Activated T-cell treated with anti-CD3 and anti-CD28 coated beads for 48 hours (primary cell): ENCODE measurements around the gene ERAS.
"Not testable (repeated sequence)": the region's sequence is repeated elsewhere in the genome, so short reads cannot be mapped to it uniquely, and the experiment has no call there.

Source experiments
- DNase-seq: peaks from one replicate; pipeline ENCODE4 v3.0.0-alpha.2; 2020; ENCODE audit warnings: low read depth

The ERAS gene

DNA sequence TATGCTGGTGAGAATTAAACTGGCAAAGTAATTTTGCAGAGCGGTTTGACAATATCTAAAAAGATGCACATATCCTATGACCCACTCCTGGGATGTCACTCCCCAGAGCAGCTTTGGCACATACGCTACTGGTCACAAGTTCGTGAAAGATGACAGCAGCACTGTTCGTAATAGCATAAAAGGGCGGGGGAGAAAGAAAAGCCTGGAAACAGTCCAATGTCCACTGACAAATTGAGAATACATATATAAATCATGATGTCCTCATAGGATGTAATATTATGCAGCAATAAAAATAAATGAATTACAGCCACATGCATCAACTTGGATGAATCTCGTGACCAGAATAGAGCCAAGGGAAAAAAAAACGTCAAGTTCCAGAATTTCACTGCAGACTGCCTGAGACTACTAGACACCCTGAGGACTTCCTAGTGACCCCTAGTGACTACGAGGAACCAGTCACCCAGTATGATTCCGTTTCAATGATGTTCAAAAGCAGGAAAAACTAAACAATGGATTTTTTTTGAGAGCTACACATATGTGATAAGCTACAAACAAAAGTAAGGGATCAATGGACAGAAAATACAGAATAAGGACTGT is 7.3 kb downstream of the ERAS start:
- DNase-seq: no peak

DNA sequence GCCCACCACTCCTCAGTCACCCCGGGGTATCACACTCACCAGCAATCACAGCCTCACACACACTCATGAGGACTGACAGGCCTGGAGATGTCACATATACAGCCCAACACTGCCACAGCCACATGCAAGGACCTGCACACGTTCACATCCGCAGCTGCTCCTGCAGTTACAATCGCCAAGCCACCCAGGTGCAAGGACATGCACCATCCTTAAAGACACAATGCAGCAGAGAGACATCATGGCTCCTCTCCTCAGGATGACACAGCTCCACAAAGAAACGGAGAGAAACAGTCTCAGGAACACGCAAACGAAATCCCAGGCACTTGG is 8.0 kb downstream of the ERAS start:
- DNase-seq: no peak

DNA sequence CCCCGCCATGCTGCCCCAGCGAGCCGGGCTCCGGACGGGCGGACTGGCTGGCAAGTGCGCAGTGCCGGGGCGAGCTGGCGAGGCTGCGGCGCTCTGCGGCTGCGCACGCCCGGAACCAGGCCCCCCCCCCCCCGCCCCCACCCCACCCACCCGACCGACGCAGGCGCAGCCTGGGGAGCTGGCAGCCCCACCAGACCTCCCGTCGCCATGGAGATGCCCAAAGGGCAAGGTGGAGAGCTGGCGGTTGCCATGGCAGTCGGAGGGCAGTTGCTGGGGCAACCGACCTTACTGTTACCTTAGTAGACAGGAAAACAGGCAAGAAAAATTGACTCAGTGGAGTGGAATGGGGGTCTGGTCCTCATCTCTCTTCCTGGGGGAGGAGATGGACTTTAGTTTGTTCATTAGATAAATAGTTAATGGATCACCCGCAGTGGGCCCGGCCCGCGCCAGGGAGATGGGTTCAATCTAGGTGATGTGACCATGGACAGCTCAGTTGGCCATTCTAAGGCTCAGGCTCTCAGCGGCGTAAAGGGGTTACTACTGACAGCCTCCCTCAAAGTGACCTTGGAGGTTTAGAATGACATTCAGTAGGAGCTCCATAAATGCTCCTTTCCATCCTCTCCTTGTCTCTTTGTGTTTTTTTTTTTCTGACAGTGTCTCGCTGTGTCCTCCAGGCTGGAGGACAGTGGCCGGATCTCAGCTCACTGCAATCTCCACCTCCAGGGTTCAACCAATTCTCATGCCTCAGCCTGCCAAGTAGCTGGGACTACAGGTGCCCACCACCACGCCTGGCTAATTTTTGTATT is 9.4 kb downstream of the ERAS start, which contains the start of gene PCSK1N:
Gene PCSK1N, minus strand, starts transcription at position 87 of the 806 bp plus-strand sequence. Its CDS starts 78 bp downstream, at position 9.
- no peak for DNase-seq

DNA sequence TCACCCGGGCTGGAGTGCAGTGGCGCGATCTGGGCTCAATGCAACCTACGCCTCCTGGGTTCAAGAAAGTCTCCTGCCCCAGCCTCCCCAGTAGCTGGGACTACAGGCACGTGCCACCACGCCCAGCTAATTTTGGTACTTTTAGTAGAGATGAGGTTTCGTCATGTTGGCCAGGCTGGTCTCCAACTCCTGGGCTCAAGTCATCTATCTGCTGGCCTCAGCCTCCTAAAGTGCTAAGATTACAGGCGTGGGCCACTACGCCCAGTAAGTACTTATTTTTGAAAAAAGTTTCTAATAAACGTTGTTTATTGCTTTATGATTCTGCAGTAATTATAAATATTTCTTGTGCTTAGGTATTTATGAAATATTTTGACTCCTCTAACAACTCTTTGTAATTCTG is 13.4 kb downstream of the ERAS start:
- DNase-seq: no peak

DNA sequence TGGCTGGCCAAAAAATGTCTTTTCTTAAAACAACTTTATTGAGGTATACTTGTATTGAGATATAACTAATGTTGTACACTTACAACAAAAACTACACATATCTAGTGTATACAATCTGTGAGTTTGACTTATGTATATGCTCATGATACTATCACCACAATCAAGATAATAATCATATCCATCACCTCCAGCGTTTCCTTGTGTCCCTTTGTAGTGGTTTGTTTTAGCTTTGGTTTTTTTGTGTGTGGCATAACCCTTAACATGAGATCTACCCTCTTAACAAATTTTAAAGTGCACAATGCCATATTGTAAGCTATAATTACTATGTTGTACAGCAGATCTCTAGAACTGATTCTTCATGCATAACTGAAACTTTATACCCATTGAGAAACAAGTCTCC is 22.5 kb downstream of the ERAS start:
- DNase-seq: no peak

DNA sequence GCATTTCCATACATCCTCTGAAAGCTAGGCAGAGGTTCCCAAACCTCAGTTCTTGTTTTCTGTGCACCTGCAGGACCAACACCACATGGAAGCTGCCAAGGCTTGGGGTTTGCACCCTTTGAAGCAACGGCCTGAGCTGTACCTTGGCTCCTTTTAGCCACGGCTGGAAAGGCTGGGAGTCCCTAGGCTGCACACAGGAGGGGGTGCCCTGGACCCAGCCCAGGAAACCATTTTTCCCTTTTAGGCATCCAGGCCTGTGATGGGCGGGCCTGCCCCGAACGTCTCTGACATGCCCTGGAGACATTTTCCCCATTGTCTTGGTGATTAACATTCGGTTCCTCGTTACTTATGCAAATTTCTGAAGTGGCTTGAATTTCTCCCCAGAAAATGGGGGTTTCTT is 26.5 kb downstream of the ERAS start:
- no peak for DNase-seq

DNA sequence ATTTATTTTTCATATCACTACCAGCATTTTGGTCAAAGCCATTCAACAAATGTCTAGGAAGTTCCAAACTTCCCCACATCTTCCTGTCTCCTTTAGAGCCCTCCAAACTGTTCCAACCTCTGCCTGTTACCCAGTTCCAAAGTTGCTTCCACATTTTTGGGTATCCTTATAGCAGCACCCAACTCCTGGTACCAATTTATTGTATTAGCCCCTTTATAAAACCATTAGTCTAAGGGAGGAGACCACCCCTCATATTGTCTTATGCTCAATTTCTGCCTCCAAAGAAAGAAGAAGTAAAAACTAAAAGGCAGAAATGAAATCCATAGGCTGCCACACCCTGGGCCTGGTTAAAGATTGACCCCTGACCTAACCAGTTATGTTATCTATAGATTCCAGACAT is 27.2 kb downstream of the ERAS start:
- not testable (repeated sequence) for DNase-seq

DNA sequence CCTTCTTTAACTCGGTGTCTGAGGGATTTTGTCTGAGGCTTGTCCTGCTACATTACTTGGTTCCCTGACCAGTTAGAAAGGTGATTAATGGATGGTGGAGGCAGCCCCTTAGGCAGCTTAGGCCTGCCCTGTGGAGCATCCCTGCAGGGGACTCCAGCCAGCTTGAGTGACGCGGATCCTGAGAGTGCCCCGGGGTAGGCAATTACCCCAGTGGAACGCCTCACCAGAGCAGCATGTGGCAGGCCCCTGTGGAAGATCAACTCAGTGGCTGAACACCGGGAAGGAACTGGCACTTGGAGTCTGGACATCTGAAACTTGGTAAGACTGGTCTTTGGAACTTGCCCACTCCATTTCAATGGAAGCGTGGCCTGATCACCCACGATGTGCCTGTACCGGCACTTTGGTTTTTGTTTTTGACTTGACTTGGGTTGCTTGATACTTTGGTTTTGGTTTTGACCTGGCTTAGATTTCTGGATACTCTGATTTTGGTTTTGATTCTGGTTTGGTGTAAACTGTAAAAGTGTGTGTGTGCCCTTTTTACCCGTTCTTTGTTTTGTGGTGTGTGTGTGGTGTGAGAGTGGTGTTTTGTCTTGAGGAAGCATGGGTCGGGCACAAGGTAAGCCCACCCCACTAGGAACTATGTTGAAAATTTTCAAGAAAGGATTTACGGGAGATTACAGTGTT is 27.9 kb downstream of the ERAS start:
- not testable (repeated sequence) for DNase-seq

DNA sequence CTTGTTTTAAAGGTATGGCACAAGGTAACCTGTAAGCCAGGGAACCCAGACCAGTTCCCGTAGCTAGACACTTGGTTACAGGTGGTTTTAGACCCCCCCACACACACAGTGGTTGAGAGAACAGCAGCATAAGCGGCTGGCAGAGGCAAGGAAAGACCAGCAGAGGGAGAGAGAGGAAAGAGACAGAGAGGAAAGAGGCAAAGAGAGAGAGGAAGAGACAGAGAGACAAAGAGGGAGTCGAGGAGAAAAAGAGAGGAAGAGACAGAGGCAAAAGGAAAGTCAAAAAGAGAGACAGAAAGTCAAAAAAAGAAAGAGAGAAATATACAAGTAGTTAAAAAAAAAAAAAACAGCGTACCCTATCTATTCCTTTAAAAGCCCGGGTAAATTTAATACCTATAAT is 28.6 kb downstream of the ERAS start:
- DNase-seq: no peak

DNA sequence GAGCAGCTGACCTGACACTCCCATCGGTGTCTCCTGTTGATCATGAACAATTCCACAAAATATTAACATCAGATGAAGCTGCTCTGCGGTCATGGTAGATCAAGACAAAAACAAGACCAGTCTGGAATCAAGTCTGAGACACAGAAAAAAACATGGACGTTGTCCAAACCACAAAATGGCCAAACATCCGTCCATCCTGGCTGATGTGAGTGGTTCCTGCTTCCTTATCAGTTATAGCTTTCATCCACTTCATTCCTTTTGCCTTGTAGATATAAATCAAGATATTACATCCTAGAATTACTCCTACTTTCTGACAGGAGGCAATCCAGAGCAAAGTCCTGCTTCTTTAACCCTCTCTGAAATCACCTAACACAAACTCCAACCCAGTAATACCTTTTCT is 37.9 kb downstream of the ERAS start:
- no peak for DNase-seq

DNA sequence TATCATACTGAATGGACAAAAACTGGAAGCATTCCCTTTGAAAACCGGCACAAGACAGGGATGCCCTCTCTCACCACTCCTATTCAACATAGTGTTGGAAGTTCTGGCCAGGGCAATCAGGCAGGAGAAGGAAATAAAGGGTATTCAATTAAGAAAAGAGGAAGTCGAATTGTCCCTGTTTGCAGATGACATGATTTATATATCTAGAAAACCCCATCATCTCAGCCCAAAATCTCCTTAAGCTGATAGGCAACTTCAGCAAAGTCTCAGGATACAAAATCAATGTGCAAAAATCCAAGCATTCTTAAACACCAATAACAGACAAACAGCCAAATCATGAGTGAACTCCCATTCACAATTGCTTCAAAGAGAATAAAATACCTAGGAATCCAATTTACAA is 45.7 kb downstream of the ERAS start:
- not testable (repeated sequence) for DNase-seq

DNA sequence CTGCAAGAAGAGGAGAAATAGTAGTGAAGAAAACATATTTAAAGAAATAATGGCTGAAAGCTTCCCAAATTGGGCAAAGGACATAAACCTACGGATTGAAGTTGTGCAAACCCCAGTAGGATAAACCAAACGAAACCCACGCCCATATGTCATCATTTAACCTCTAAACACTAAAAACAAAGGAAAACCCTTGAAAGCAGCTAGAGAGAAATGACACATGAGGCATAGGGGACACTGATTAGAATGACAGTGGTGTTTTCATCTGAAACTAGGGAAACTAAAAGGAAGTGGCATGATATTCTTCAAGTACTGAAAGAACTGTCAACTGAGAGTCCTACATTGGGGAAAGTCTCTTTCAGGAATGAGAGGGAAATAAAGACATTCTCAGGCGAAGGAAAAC is 50.6 kb downstream of the ERAS start:
- DNase-seq: not testable (repeated sequence)
